GM21515 (cell line): Measurements from ENCODE around the gene WEE1.

Source experiments
- ATAC-seq: cut with Tn5 transposase; IDR thresholded peaks from one replicate; pipeline ENCODE4 v1.9.1; 2021; ENCODE audit not compliant: unreplicated experiment

WEE1 gene

GRCh38 chr11:9565822-9566560 is 7.5 kb upstream of the WEE1 start:
- ATAC-seq: peak; percentile 87

- ATAC-seq: no peak
These were observed 6.9 kb upstream of the WEE1 start for GRCh38 chr11:9566561-9567063.

GRCh38 chr11:9567401-9567800 is 6.1 kb upstream of the WEE1 start:
- no peak for ATAC-seq

DNA sequence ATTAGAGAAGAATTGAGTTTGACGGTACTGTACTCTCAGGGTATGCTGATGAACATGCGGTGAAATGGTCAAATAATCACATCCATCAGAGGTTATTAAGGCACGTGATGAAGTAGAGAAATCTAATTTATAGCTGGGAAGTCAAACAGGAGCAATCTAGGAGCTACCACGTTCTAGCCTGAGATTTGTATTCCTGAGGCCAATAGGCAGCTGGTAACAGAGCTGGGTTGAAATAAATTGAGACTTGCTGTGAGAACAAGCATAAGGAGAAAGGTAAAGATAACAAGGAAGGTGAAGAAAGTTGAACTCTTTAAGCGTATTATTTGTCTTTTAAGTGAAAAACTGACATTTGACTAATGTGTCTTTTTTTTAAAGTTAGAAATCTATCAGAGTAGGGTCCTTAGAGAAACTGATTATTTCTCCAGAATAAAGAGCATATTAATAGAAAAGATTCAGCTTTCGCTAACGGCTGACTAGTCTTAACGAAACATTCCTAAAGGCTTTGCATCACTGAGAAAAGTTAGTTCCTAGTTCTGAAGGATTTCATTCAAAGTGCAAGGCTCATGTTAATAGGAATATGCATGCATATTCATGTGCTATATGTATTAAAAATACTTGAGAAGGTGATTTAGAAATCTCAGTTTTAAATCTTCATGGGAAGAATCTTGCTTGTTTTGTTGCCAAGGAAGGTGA is 5.2 kb upstream of the WEE1 start:
- ATAC-seq: no peak

- ATAC-seq: no peak
These were observed 4.4 kb upstream of the WEE1 start for GRCh38 chr11:9568854-9569587.

DNA sequence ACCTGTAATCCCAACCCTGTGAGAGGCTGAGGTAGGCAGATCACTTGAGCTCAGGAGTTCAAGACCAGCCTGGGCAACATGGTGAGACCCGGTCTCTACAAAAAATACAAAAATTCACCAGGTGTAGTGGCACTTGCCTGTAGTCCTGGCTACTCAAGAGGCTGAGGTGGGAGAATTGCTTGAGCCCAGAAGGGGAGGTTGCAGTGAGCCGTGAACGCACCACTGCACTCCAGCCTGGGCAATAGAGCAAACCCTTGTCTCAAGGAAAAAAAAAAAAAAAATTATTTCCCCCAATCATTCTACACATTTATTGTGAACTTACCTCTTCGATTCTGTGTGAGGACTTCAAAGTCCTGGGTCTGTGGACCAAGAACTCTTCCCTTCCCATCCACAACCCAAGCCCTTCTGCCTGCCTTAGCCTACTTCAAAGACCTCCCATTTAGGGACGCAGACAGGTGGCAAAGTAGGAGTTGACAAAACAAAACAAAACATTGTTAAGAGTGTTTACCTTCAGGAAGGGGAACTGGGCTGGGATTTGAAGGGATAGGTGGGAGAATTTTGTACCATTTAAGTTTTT is 3.8 kb upstream of the WEE1 start:
- ATAC-seq: no peak

- no peak for ATAC-seq
These were observed 3.0 kb upstream of the WEE1 start for GRCh38 chr11:9570313-9571025.

DNA sequence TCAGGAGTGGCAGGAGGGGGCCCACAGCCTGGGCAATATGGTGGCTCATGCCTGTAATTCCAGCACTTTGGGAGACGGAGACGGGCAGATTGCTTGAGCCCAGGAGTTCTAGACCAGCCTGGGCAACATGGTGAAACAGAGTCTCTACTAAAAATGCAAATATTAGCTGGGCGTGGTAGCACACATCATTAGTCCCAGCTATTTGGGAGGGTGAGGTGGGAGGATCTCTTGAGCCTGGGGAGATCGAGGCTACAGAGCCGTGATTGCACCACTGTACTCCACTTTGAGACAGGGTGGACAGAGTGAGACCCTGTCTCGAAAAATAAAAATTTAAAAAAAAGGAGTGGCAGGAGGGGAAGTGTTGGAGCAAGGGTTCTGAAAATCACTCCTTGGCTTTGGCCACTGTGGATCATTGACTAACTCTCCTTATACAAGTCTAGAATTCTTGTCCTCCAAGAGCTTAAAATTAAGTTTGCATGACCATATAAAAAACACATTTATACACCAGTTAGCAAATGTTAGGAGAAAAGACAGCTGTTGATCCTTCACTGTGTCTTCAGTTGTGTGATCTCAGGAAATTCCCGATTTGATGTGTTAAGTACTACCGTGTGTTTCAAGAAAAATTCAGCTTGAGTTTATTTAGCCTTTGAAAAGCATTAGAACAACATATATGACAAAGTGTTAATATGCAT is 2.3 kb upstream of the WEE1 start:
- no peak for ATAC-seq

- ATAC-seq: no peak
These were observed 1.7 kb upstream of the WEE1 start for GRCh38 chr11:9571763-9572115.

DNA sequence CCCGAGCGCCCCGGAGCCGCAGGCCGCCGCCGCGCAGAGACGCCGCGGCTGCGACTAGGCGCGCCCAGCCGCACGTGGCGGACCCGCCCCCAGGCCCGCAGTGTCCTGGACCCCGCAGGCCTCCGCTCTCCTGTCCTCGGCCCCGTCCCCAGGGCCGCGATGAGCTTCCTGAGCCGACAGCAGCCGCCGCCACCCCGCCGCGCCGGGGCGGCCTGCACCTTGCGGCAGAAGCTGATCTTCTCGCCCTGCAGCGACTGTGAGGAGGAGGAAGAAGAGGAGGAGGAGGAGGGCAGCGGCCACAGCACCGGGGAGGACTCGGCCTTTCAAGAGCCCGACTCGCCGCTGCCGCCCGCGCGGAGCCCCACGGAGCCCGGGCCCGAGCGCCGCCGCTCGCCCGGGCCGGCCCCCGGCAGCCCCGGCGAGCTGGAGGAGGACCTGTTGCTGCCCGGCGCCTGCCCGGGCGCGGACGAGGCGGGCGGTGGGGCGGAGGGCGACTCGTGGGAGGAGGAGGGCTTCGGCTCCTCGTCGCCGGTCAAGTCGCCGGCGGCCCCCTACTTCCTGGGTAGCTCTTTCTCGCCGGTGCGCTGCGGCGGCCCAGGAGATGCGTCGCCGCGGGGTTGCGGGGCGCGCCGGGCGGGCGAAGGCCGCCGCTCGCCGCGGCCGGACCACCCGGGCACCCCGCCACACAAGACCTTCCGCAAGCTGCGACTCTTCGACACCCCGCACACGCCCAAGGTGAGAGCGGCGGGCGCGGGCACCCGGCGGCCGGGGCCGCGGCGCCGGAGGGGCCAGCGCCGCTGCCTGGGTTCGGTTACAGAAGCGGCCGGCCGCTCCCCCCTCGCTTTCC is 528 bp downstream of the WEE1 start:
- peak; percentile 3 for ATAC-seq

GRCh38 chr11:9574622-9575259 is 1.3 kb downstream of the WEE1 start:
- ATAC-seq: no peak

GRCh38 chr11:9575260-9576240 is 2.1 kb downstream of the WEE1 start:
- ATAC-seq: no peak

DNA sequence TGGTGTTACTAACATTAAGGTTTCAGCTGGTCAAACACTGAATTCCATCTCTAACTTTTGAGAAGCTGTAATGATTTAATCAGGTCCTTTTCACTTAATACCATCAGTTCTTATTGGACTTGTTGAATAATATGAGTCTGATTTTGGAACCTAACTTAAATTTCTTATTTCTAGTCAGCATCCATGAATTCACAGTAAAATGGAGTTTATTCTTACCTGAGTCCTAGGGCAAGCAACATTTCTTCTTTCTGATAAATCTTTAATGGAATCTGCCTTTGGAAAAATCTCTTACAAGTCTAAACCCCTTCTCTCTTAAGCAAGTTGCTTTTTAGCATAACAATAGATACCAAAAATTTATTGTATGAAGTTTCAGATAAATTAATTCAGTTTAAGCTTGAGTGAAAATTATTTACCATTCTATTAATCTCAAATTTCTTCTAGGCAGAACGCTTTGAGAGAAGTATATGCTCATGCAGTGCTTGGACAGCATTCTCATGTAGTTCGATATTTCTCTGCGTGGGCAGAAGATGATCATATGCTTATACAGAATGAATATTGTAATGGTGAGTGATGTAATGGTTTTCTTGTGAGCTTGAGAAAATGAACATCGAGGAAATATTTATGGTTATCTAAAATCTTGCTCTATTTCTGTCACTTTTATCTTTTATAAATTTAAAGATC is 3.4 kb downstream of the WEE1 start:
- no peak for ATAC-seq

DNA sequence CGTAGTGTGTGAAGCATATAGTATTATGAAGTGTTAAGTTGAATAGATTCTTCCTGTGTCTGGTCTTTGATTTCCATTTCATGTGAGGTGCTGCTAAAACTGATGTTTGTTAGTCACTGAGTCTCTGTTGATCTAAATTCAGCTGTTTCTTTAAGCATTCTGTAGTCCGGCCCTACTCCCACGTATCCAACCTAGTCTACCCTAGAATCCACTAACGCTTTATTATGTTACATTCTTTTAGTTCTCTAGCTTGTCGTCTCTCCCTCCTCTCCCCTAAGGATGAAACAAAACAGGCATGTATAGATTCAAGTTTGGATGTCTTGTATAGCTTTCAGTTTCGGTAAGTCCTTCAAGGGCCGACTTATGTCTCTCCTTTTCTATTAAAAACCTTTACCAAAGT is 4.1 kb downstream of the WEE1 start:
- no peak for ATAC-seq

GRCh38 chr11:9580894-9581293 is 7.4 kb downstream of the WEE1 start:
- ATAC-seq: no peak

DNA sequence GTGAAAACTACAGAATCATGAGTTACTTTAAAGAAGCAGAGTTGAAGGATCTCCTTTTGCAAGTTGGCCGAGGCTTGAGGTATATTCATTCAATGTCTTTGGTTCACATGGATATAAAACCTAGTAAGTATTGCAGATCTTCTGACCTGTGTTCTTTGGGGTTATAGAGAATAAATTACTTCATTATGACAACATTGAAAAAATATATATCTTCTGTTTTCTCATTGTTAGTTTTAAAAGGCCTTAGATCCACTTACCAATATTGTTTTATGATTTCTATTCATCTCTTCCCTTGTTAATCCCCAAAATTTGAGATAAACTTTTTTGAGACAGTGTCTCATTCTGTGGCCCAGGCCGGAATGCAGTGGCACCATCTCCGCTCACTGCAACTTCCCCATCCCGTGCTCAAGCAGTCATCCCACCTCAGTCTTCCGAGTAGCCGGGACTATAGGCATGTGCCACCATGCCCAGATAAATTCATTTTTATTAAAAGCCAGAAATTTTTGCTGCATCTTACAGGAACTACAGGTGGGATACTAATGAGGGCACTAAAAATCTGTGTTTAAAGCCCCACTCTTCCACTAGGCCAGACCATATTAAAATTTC is 8.2 kb downstream of the WEE1 start:
- no peak for ATAC-seq

- no peak for ATAC-seq
These were observed 17.2 kb downstream of the WEE1 start for GRCh38 chr11:9590717-9591116.
